ENCODE data around the gene MRPL23.

Gene MRPL23

GRCh38 chr11:1930462-1930830, 16.7 kb upstream of the MRPL23 start:
- H3K4me2 ChIP-seq, result peak overlapping the region in 7 of 11 experiments; percentile 15 to 60 (median 48); a peak in 11 of 22 replicates
- TF ChIP-seq Cebpa-rat (IDR thresholded peaks at IDR 0.05), result no peak
- no peak overlapping the region for H3K27ac ChIP-seq
- H3K36me3 ChIP-seq, result no peaks in the 10 kb centered on the region
- H3K9ac ChIP-seq, result no peak overlapping the region
- peaks cover 0 to 4% (median 0%) of the 10 kb centered on the region in 11 experiments; a peak in 1 of 22 replicates for H3K27me3 ChIP-seq
- peaks cover 0 to 45% (median 36%) of the 10 kb centered on the region in 10 experiments; a peak in 18 of 20 replicates for H3K4me1 ChIP-seq
- H3K9me3 ChIP-seq (replicated peaks in 1 of 11), result no peaks in the 10 kb centered on the region
- H3K4me3 ChIP-seq, result no peak overlapping the region
- no peaks in the 10 kb centered on the region; a peak in 1 of 22 replicates for H4K20me1 ChIP-seq

- no peak overlapping the region for H3K27ac ChIP-seq
- no peaks in the 10 kb centered on the region for H3K9me3 ChIP-seq (replicated peaks in 1 of 11)
- no peak for TF ChIP-seq Cebpa-rat (IDR thresholded peaks at IDR 0.05)
- H3K4me3 ChIP-seq, result no peak overlapping the region
- peak overlapping the region; percentile 8 to 64 (median 55); a peak in 20 of 22 replicates for H3K4me2 ChIP-seq
- no peak overlapping the region for H3K9ac ChIP-seq
- peaks cover 0 to 4% (median 0%) of the 10 kb centered on the region in 11 experiments; a peak in 1 of 22 replicates for H3K27me3 ChIP-seq
- no peaks in the 10 kb centered on the region; a peak in 1 of 22 replicates for H4K20me1 ChIP-seq
- H3K4me1 ChIP-seq, result peaks cover 0 to 52% (median 42%) of the 10 kb centered on the region in 10 experiments; a peak in 18 of 20 replicates
- no peaks in the 10 kb centered on the region for H3K36me3 ChIP-seq
Observed at GRCh38 chr11:1931341-1932104, 15.6 kb upstream of the MRPL23 start.

- Histone ChIP-seq H3K27ac (no peak overlapping the region), H3K27me3 (peaks cover 0 to 4% (median 0%) of the 10 kb centered on the region in 11 experiments; a peak in 1 of 22 replicates), H3K4me2 (peak overlapping the region; percentile 8 to 64 (median 55); a peak in 18 of 22 replicates), H3K36me3 (no peaks in the 10 kb centered on the region), H3K9ac (no peak overlapping the region), H3K9me3 (replicated peaks in 1 of 11) (no peaks in the 10 kb centered on the region), H3K4me3 (no peak overlapping the region), H3K4me1 (peaks cover 0 to 48% (median 41%) of the 10 kb centered on the region in 10 experiments; a peak in 18 of 20 replicates), H4K20me1 (no peaks in the 10 kb centered on the region; a peak in 1 of 22 replicates)
- TF ChIP-seq Cebpa-rat (IDR thresholded peaks at IDR 0.05), result no peak
Observed at GRCh38 chr11:1932105-1932480, 15.0 kb upstream of the MRPL23 start.

- no peak for TF ChIP-seq Cebpa-rat (IDR thresholded peaks at IDR 0.05)
- Histone ChIP-seq H4K20me1 (no peaks in the 10 kb centered on the region; a peak in 1 of 22 replicates), H3K9me3 (replicated peaks in 1 of 11) (no peaks in the 10 kb centered on the region), H3K27ac (no peak overlapping the region), H3K4me2 (peak overlapping the region in 1 of 11 experiments; percentile 62; a peak in 1 of 22 replicates), H3K4me3 (no peak overlapping the region), H3K36me3 (no peaks in the 10 kb centered on the region), H3K4me1 (peaks cover 0 to 54% (median 41%) of the 10 kb centered on the region in 10 experiments; a peak in 18 of 20 replicates), H3K27me3 (peaks cover 0 to 4% (median 0%) of the 10 kb centered on the region in 11 experiments; a peak in 1 of 22 replicates), H3K9ac (no peak overlapping the region)
Observed at GRCh38 chr11:1932681-1933080, 14.5 kb upstream of the MRPL23 start.

GRCh38 chr11:1933416-1934334, 13.5 kb upstream of the MRPL23 start:
- H3K4me2 ChIP-seq, result peak overlapping the region in 2 of 11 experiments; percentile 72 to 84; a peak in 1 of 22 replicates
- no peak overlapping the region for H3K4me3 ChIP-seq
- H3K27ac ChIP-seq, result no peak overlapping the region
- no peaks in the 10 kb centered on the region for H3K36me3 ChIP-seq
- H3K9me3 ChIP-seq (replicated peaks in 1 of 11), result no peaks in the 10 kb centered on the region
- no peaks in the 10 kb centered on the region; a peak in 1 of 22 replicates for H4K20me1 ChIP-seq
- H3K27me3 ChIP-seq, result peaks cover 0 to 4% (median 0%) of the 10 kb centered on the region in 11 experiments; a peak in 1 of 22 replicates
- H3K4me1 ChIP-seq, result peaks cover 0 to 62% (median 44%) of the 10 kb centered on the region in 10 experiments; a peak in 18 of 20 replicates
- no peak for TF ChIP-seq Cebpa-rat (IDR thresholded peaks at IDR 0.05)
- no peak overlapping the region for H3K9ac ChIP-seq

GRCh38 chr11:1934335-1935155, 12.6 kb upstream of the MRPL23 start:
- Histone ChIP-seq H3K27ac (no peak overlapping the region), H3K4me3 (no peak overlapping the region), H4K20me1 (no peaks in the 10 kb centered on the region; a peak in 1 of 22 replicates), H3K4me2 (peak overlapping the region in 10 of 11 experiments; percentile 26 to 84 (median 65); a peak in 19 of 22 replicates), H3K36me3 (no peaks in the 10 kb centered on the region), H3K27me3 (peaks cover 0 to 4% (median 0%) of the 10 kb centered on the region in 11 experiments; a peak in 1 of 22 replicates), H3K9me3 (replicated peaks in 1 of 11) (no peaks in the 10 kb centered on the region), H3K4me1 (peaks cover 0 to 67% (median 49%) of the 10 kb centered on the region in 10 experiments; a peak in 18 of 20 replicates), H3K9ac (peak overlapping the region in 3 of 11 experiments; percentile 3 to 35 (median 9); a peak in 1 of 22 replicates)
- no peak for TF ChIP-seq Cebpa-rat (IDR thresholded peaks at IDR 0.05)

- peaks cover 0 to 4% (median 0%) of the 10 kb centered on the region in 11 experiments; a peak in 1 of 22 replicates for H3K27me3 ChIP-seq
- no peak overlapping the region for H3K4me3 ChIP-seq
- TF ChIP-seq Cebpa-rat (IDR thresholded peaks at IDR 0.05), result no peak
- no peaks in the 10 kb centered on the region for H3K36me3 ChIP-seq
- H3K4me2 ChIP-seq, result peak overlapping the region in 10 of 11 experiments; percentile 26 to 84 (median 65); a peak in 19 of 22 replicates
- H3K4me1 ChIP-seq, result peaks cover 0 to 58% (median 42%) of the 10 kb centered on the region in 10 experiments; a peak in 18 of 20 replicates
- no peaks in the 10 kb centered on the region for H4K20me1 ChIP-seq
- H3K9me3 ChIP-seq (replicated peaks in 1 of 11), result no peaks in the 10 kb centered on the region
- no peak overlapping the region for H3K27ac ChIP-seq
- peak overlapping the region in 3 of 11 experiments; percentile 3 to 47 (median 35); a peak in 1 of 22 replicates for H3K9ac ChIP-seq
Observed at GRCh38 chr11:1935156-1936071, 11.7 kb upstream of the MRPL23 start.

Data from BLaER1 treated with 17β-estradiol and CSF1 and Interleukin-3, amounts not matched to agents 10 nM and 100 nM (cell line).